ENCODE data around the gene MUC20. TPM values are rescaled to one million over a fixed set of nuclear protein-coding genes. Genes with fewer than 3 reads are reported as not detected.

MUC20 gene
- total RNA-seq, 1 experiment from 2014 or later, result not detected

- H3K27me3 ChIP-seq (ENCODE audit: insufficient read depth, low read length), result no peaks in the 10 kb centered on the region
- Mint-ChIP-seq H3K27ac (no peak overlapping the region), H3K4me1 (peaks cover 4 to 5% of the 10 kb centered on the region in 2 experiments; a peak in 3 of 4 replicates), H3K36me3 (ENCODE audit: insufficient read depth in 1 of 3, low read depth in 3 of 3) (peaks cover 0 to 5% (median 2%) of the 10 kb centered on the region in 3 experiments; a peak in 1 of 7 replicates), H3K27me3 (ENCODE audit: low read depth) (peaks cover 6% of the 10 kb centered on the region), H3K4me3 (no peak overlapping the region), H3K9me3 (peaks cover 5 to 6% of the 10 kb centered on the region in 2 experiments; a peak in 3 of 5 replicates)
- no peak overlapping the region for H3K4ac ChIP-seq (ENCODE audit: low read depth, low read length)
- peaks cover 2% of the 10 kb centered on the region for H3K23me2 ChIP-seq (ENCODE audit: insufficient read length, low read depth, low read length, poor library complexity, severe bottlenecking)
- TF ChIP-seq CTCF (conservative IDR thresholded peaks at IDR 0.05), result no peak
- H4K8ac ChIP-seq (replicated peaks; ENCODE audit: insufficient read length, low read depth, low read length), result no peak overlapping the region
- no peak overlapping the region for H3K9ac ChIP-seq (ENCODE audit: extremely low read depth, insufficient read length, low read length)
- no peak for DNase-seq
- H4K5ac ChIP-seq (ENCODE audit: insufficient read length, low read depth, low read length), result no peak overlapping the region
- no CpG with 5 or more reads among the region's 43 CpGs for WGBS (ENCODE audit: extremely low coverage, insufficient read length, low lambda C conversion rate)
- H3K79me2 ChIP-seq (ENCODE audit: insufficient read depth, low read length), result no peaks in the 10 kb centered on the region
- no peaks in the 10 kb centered on the region for H3K9me3 ChIP-seq (ENCODE audit: control insufficient read depth, low read depth, low read length)
- no peak overlapping the region for H3K23ac ChIP-seq (ENCODE audit: insufficient read length, low read depth, low read length)
- no peaks in the 10 kb centered on the region for H3K4me1 ChIP-seq (ENCODE audit: insufficient read depth, low read length)
- no peaks in the 10 kb centered on the region for H3K79me1 ChIP-seq (ENCODE audit: insufficient read depth, low read depth, low read length, poor library complexity, severe bottlenecking)
- H4K20me1 ChIP-seq (ENCODE audit: control insufficient read depth, insufficient read depth, insufficient read length), result no peaks in the 10 kb centered on the region
- no peak overlapping the region for H2BK120ac ChIP-seq (ENCODE audit: low read depth, low read length, poor library complexity, severe bottlenecking)
- no peak overlapping the region for H2BK12ac ChIP-seq (ENCODE audit: insufficient read length, low read depth, low read length)
- H3T11ph ChIP-seq (ENCODE audit: low read length), result no peak overlapping the region
- H3K27ac ChIP-seq (ENCODE audit: insufficient read length, low read depth, low read length), result no peak overlapping the region
- H2AK5ac ChIP-seq (ENCODE audit: insufficient read length, low read length), result no peak overlapping the region
- H3K56ac ChIP-seq (ENCODE audit: insufficient read length, low read depth, low read length), result no peak overlapping the region
- H2BK5ac ChIP-seq (ENCODE audit: insufficient read length, low read length), result no peak overlapping the region
- H3K14ac ChIP-seq (ENCODE audit: insufficient read depth, low read length), result no peak overlapping the region
- H3K18ac ChIP-seq (ENCODE audit: insufficient read length, low read depth, low read length), result no peak overlapping the region
- no peak overlapping the region for H4K91ac ChIP-seq (ENCODE audit: insufficient read length, low read depth, low read length)
- H2AFZ ChIP-seq (ENCODE audit: low read length), result no peak overlapping the region
- no peak overlapping the region for H3K4me2 ChIP-seq (ENCODE audit: insufficient read depth, insufficient read length, low read length)
- H2BK15ac ChIP-seq (ENCODE audit: low read depth, low read length), result no peak overlapping the region
- no peak overlapping the region for H2BK20ac ChIP-seq (ENCODE audit: low read depth, low read length, poor library complexity, severe bottlenecking)
These were observed 41.8 kb downstream of the MUC20 start for GRCh38 chr3:195762611-195763010.

Measured in H9 (cell line).